K562 (cell line): ENCODE data around the gene USP22. TPM values are rescaled to one million over a fixed set of nuclear protein-coding genes. Genes with fewer than 3 reads are reported as not detected.

Experiments
- ATAC-seq: fragments of 200-7000 bp; cut with Tn5 transposase; 3 replicates; pipeline ENCODE4 v1.9.1; 2020; ENCODE audit warnings: moderate library complexity
- BruUV-seq: library from RNA; stranded (reverse); fragments of 400-500 nt; replicated peaks from 2 replicates; lab custom pipeline; 2021; lab: Mats Ljungman, UMichigan
- CTCF ChIA-PET: fragments of 300-600 bp; formaldehyde crosslinking; extraction: SDS; loops from one replicate; lab custom pipeline; 2021; ENCODE audit warnings: low intra/inter-chr PET ratio; lab: Yijun Ruan, JAX
- POLR2A ChIA-PET: fragments of 300-600, 350-650 bp; sonication (Branson Sonifier 250); formaldehyde crosslinking; extraction: SDS; loops from one replicate; lab custom pipeline; 2021; ENCODE audit warnings: antibody characterized with exemption, inconsistent platforms; lab: Yijun Ruan, JAX
- DNase-seq, 4 experiments: peaks; one replicate each; pipeline versions ENCODE4 v3.0.0 to v3.0.0-alpha.2; 2011 to 2018; ENCODE audit warnings: low spot score in 3 of 4, mixed read lengths in 3 of 4; ENCODE audit errors: extremely low read depth in 1 of 4
- FAIRE-seq: peaks from 2 replicates; lab custom pipeline; 2011; peaks lifted over from hg19 to GRCh38; lab: Jason Lieb, UNC
- H2AFZ ChIP-seq: 2 replicates; pipeline ENCODE4 v1.6.0; 2011; ENCODE audit warnings: low read depth, low read length, control low read depth, inconsistent platforms
- H3K27ac ChIP-seq: fragments of 200-600 bp; 3 replicates; pipeline ENCODE4 v1.8.0; 2011; ENCODE audit warnings: low read depth, mild to moderate bottlenecking, control low read depth, inconsistent platforms, low read length, moderate library complexity, mixed read lengths; ENCODE audit errors: extremely low read depth
- H3K27me3 ChIP-seq, 2 experiments: fragments of 300-600 bp in 1 of 2; 2 replicates in 1 of 2; 3 replicates in 1 of 2; pipeline versions ENCODE4 v1.6.0 to v1.8.0; 2011; ENCODE audit warnings: inconsistent platforms in 2 of 2, low read length in 2 of 2, mild to moderate bottlenecking in 1 of 2, mixed read lengths in 1 of 2, moderate library complexity in 1 of 2; ENCODE audit not compliant: control insufficient read depth in 2 of 2, insufficient read depth in 2 of 2
- H3K36me3 ChIP-seq: fragments of 300-600 bp; 3 replicates; pipeline ENCODE4 v1.8.0; 2011; ENCODE audit warnings: mild to moderate bottlenecking, low read length, inconsistent platforms; ENCODE audit not compliant: control insufficient read depth, insufficient read depth
- H3K4me1 ChIP-seq, 2 experiments: fragments of 200-600 bp in 1 of 2; replicated peaks in 1 of 2; 2 replicates in 1 of 2; 3 replicates in 1 of 2; pipeline versions ENCODE4 v1.5.1 to v1.8.0; 2011; ENCODE audit warnings: inconsistent platforms in 2 of 2, low read length in 2 of 2, mild to moderate bottlenecking in 1 of 2, mixed read lengths in 1 of 2, moderate library complexity in 1 of 2; ENCODE audit not compliant: control insufficient read depth in 2 of 2, insufficient read depth in 2 of 2
- H3K4me2 ChIP-seq: 2 replicates; pipeline ENCODE4 v1.6.1; 2011; ENCODE audit warnings: low read length, control low read depth, inconsistent platforms, mixed read lengths; ENCODE audit not compliant: insufficient read depth
- H3K4me3 ChIP-seq: fragments of 200-600 bp; sonication (generic), shearing (Covaris generic); 2 replicates; pipeline ENCODE4 v1.5.1; 2016; ENCODE audit warnings: control low read depth, inconsistent platforms
- H3K79me2 ChIP-seq: fragments of 200-600 bp; 3 replicates; pipeline ENCODE4 v1.8.0; 2011; ENCODE audit warnings: low read length, inconsistent platforms; ENCODE audit not compliant: control insufficient read depth, insufficient read depth
- H3K9ac ChIP-seq, 2 experiments: 2 replicates each; pipeline versions ENCODE4 v1.6.0 to v1.6.1; 2011; ENCODE audit warnings: low read depth in 2 of 2, low read length in 2 of 2, control low read depth in 1 of 2, inconsistent platforms in 1 of 2, mild to moderate bottlenecking in 1 of 2, mixed read lengths in 1 of 2; ENCODE audit not compliant: insufficient read depth in 1 of 2
- H3K9me1 ChIP-seq: one replicate; pipeline ENCODE4 v1.6.0; 2011; ENCODE audit warnings: inconsistent platforms, mild to moderate bottlenecking, low read length, moderate library complexity; ENCODE audit not compliant: control insufficient read depth, insufficient read depth
- H3K9me3 ChIP-seq: replicated peaks from 2 replicates; pipeline ENCODE4 v1.5.1; 2011; ENCODE audit warnings: low read depth, low read length, inconsistent platforms; ENCODE audit not compliant: control insufficient read depth, insufficient read depth
- H4K20me1 ChIP-seq: replicated peaks from 2 replicates; pipeline ENCODE4 v1.6.1; 2011; ENCODE audit warnings: low read length, inconsistent platforms, mixed read lengths; ENCODE audit not compliant: control insufficient read depth, insufficient read depth
- HEY1 ChIP-seq: fragments of 250-450 bp; sonication (Bioruptor Pico); IDR thresholded peaks from 2 replicates; pipeline ENCODE4 v1.5.0; 2020; ENCODE audit warnings: mild to moderate bottlenecking, moderate library complexity, borderline replicate concordance
- RAD51 ChIP-seq: fragments of 450-650 bp; IDR thresholded peaks from 2 replicates; pipeline ENCODE4 v1.7.1; 2016; ENCODE audit warnings: low read depth, mild to moderate bottlenecking, borderline replicate concordance
- RBM25 ChIP-seq: fragments of 200-400 bp; formaldehyde crosslinking; IDR thresholded peaks from 2 replicates; pipeline ENCODE4 v1.6.1; 2018; ENCODE audit warnings: low read length, low read depth, moderate library complexity; ENCODE audit not compliant: severe bottlenecking
- ZBTB34 ChIP-seq: fragments of 250-450 bp; sonication (Bioruptor Pico); IDR thresholded peaks from 2 replicates; pipeline ENCODE4 v1.8.0; 2021; ENCODE audit warnings: mild to moderate bottlenecking, moderate library complexity
- ZNF764 ChIP-seq: fragments of 250-450 bp; sonication (Bioruptor Pico); IDR thresholded peaks from 2 replicates; pipeline ENCODE4 v1.4.0; 2020; ENCODE audit warnings: low read depth, mild to moderate bottlenecking, moderate library complexity
- WGBS: fragments of 100-300 bp; shearing (Covaris generic); methylation state at CpG from one replicate; pipeline ENCODE4 v1.1.6; 2016; ENCODE audit warnings: low coverage, mixed read lengths; ENCODE audit not compliant: insufficient coverage; ENCODE audit errors: missing lambda C conversion rate; 5-methylcytosine and 5-hydroxymethylcytosine counted together
- in situ Hi-C: fragments of 300-500 bp; cut with MboI; formaldehyde crosslinking; loops from 4 replicates; pipeline ENCODE4 v1.15.0; 2018; ENCODE audit warnings: inconsistent platforms, mixed read lengths
- intact Hi-C: fragments of 100-400 bp; cut with micrococcal nuclease; formaldehyde crosslinking; loops from 2 replicates; pipeline ENCODE4 v1.14.2; 2022
- polyA plus RNA-seq, 8 experiments: library from polyadenylated mRNA; depleted of rRNA in 4 of 8; stranded (reverse) in 5 of 8; unstranded in 3 of 8; fragments of >200 nt; fragmentation: Nextera tagmentation in 2 of 8; fragmentation: Illumina TruSeq in 1 of 8; extraction: Ambion mirVana in 2 of 8; extraction: Trizol in 1 of 8; gene quantifications; 2 replicates each; pipeline versions ENCODE4 v1.2.1 to v1.2.3, GENCODE V29; 2011 to 2014; ENCODE audit warnings: inconsistent platforms in 1 of 8, missing spikeins in 1 of 8
- total RNA-seq, 7 experiments: library from RNA; depleted of rRNA in 6 of 7; stranded (reverse); fragments of >200 nt in 6 of 7; fragmentation: Illumina TruSeq in 2 of 7; extraction: Trizol in 2 of 7; gene quantifications; 2 replicates each; pipeline versions ENCODE4 v1.2.1 to v1.2.3, GENCODE V29; 2011 to 2021; ENCODE audit warnings: low replicate concordance in 1 of 7

Gene USP22
- total and polyA plus RNA-seq, 9 of the 15 experiments (the other 6 are each of a cell fraction or from before 2014, with no cell fraction given) = 6.5 to 113 (median 58.9) TPM

GRCh38 chr17:21025451-21025850 lies 17.4 kb downstream of the USP22 start:
- Histone ChIP-seq H2AFZ (no peak overlapping the region), H3K4me2 (no peak overlapping the region), H3K27me3 (no peaks in the 10 kb centered on the region), H3K79me2 (peaks cover 90% of the 10 kb centered on the region), H3K27ac (no peak overlapping the region), H3K9me3 (no peaks in the 10 kb centered on the region), H3K4me3 (no peak overlapping the region), H3K9ac (no peak overlapping the region), H3K4me1 (no peaks in the 10 kb centered on the region; a peak in 2 of 5 replicates), H3K9me1 (no peaks in the 10 kb centered on the region), H4K20me1 (peaks cover 25% of the 10 kb centered on the region), H3K36me3 (peaks cover 91% of the 10 kb centered on the region)
- DNase-seq (no peak), ATAC-seq (no peak), FAIRE-seq (no peak)
- POLR2A ChIA-PET = no interaction called here
- BruUV-seq = no TSS peak
- CTCF ChIA-PET = no interaction called here
- TF ChIP-seq ZBTB34 (CRISPR knock-in tag) (no peak), HEY1 (CRISPR knock-in tag) (no peak), RBM25 (no peak), ZNF764 (no peak), RAD51 (no peak)
- 80% methylated on average over 5 of the region's 5 CpGs for WGBS
- in situ Hi-C loops (no loop called here), intact Hi-C loops (no loop called here)
